Peyer's patch (tissue), 4 donors: ENCODE measurements around the gene SYT8. TPM values are rescaled to one million over a fixed set of nuclear protein-coding genes. Genes with fewer than 3 reads are reported as not detected.
"Not testable (repeated sequence)": the region's sequence is repeated elsewhere in the genome, so short reads cannot be mapped to it uniquely, and the experiment has no call there.

Experiments used
- DNase-seq, 3 donors: peaks; one replicate each; pipeline ENCODE4 v3.0.0-alpha.2; 2017 to 2019
- H3K27ac ChIP-seq, 4 donors: fragments of 200-600 bp; sonication (generic); one replicate each; pipeline ENCODE4 v1.5.1; 2016 to 2019
- H3K27me3 ChIP-seq, 2 donors: fragments of 200-600 bp; sonication (generic); one replicate each; pipeline ENCODE4 v1.5.1; 2019
- H3K36me3 ChIP-seq, 3 donors: fragments of 200-600 bp; sonication (generic); one replicate each; pipeline ENCODE4 v1.5.1; 2016 to 2019
- H3K4me1 ChIP-seq, 4 donors: fragments of 200-600 bp; sonication (generic); one replicate each; pipeline ENCODE4 v1.5.1; 2016 to 2019
- H3K4me3 ChIP-seq, 4 donors: fragments of 200-600 bp; sonication (generic); 1 replicate in 3 of 4; 2 replicates in 1 of 4; pipeline ENCODE4 v1.5.1; 2016 to 2019; ENCODE audit warnings: mild to moderate bottlenecking in 1 of 4
- H3K9me3 ChIP-seq, 4 donors: fragments of 200-600 bp; sonication (generic); one replicate each; pipeline ENCODE4 v1.5.1; 2016 to 2019; ENCODE audit warnings: mild to moderate bottlenecking in 1 of 4
- CTCF ChIP-seq, 6 experiments: fragments of 450-650 bp in 4 of 6; fragments of 200-600 bp in 2 of 6; sonication (generic) in 1 of 6; IDR thresholded peaks; one replicate each; pipeline ENCODE4 v1.5.1; 2017 to 2019; ENCODE audit warnings: antibody characterized with exemption in 6 of 6, mild to moderate bottlenecking in 3 of 6, moderate library complexity in 1 of 6
- POLR2A ChIP-seq, 2 donors: fragments of 450-650 bp; IDR thresholded peaks; one replicate each; pipeline ENCODE4 v1.5.1; 2017; ENCODE audit warnings: antibody characterized with exemption in 2 of 2, mild to moderate bottlenecking in 2 of 2, moderate library complexity in 2 of 2
- total RNA-seq, 4 donors: library from RNA; depleted of rRNA; stranded (reverse); fragments of >200 nt; gene quantifications; one replicate each; pipeline ENCODE4 v1.1.0, GENCODE V29; 2016

Gene SYT8
- total RNA-seq, 4 donors from 2014 or later = 21.3 to 57.6 (median 44.6) TPM; not detected in 1

GRCh38 chr11:1793081-1793480, 41.7 kb upstream of the SYT8 start:
- Histone ChIP-seq H3K27ac (no peak overlapping the region), H3K4me3 (no peak overlapping the region), H3K9me3 (no peaks in the 10 kb centered on the region), H3K4me1 (no peaks in the 10 kb centered on the region), H3K27me3 (no peaks in the 10 kb centered on the region), H3K36me3 (no peaks in the 10 kb centered on the region)
- DNase-seq = no peak
- TF ChIP-seq CTCF (IDR thresholded peaks at IDR 0.05) (no peak), POLR2A (IDR thresholded peaks at IDR 0.05) (no peak)

GRCh38 chr11:1796413-1797011, 38.3 kb upstream of the SYT8 start:
- peak in 1 of 3 donors; percentile 38 for DNase-seq
- TF ChIP-seq CTCF (IDR thresholded peaks at IDR 0.05) = no peak
- no peak for TF ChIP-seq POLR2A (IDR thresholded peaks at IDR 0.05)
- no peaks in the 10 kb centered on the region for H3K9me3 ChIP-seq
- no peak overlapping the region for H3K27ac ChIP-seq
- no peak overlapping the region for H3K4me3 ChIP-seq
- H3K36me3 ChIP-seq = no peaks in the 10 kb centered on the region
- H3K4me1 ChIP-seq = no peaks in the 10 kb centered on the region
- H3K27me3 ChIP-seq = no peaks in the 10 kb centered on the region

GRCh38 chr11:1797391-1798125, 37.2 kb upstream of the SYT8 start:
- Histone ChIP-seq H3K4me1 (no peaks in the 10 kb centered on the region), H3K9me3 (no peaks in the 10 kb centered on the region), H3K27ac (no peak overlapping the region), H3K36me3 (no peaks in the 10 kb centered on the region), H3K4me3 (no peak overlapping the region), H3K27me3 (no peaks in the 10 kb centered on the region)
- TF ChIP-seq CTCF (IDR thresholded peaks at IDR 0.05) = no peak
- TF ChIP-seq POLR2A (IDR thresholded peaks at IDR 0.05) = no peak
- DNase-seq = no peak

- DNase-seq = peak in 1 of 3 donors; percentile 34
- Histone ChIP-seq H3K9me3 (no peaks in the 10 kb centered on the region), H3K4me1 (no peaks in the 10 kb centered on the region), H3K36me3 (no peaks in the 10 kb centered on the region), H3K27ac (no peak overlapping the region), H3K4me3 (no peak overlapping the region), H3K27me3 (no peaks in the 10 kb centered on the region)
- TF ChIP-seq CTCF (IDR thresholded peaks at IDR 0.05) = no peak
- TF ChIP-seq POLR2A (IDR thresholded peaks at IDR 0.05) = no peak
Measured at GRCh38 chr11:1803246-1803645, 31.5 kb upstream of the SYT8 start.

GRCh38 chr11:1803835-1804519, 30.8 kb upstream of the SYT8 start:
- not testable (repeated sequence) for H3K9me3 ChIP-seq, H3K36me3 ChIP-seq, H3K27ac ChIP-seq, H3K4me3 ChIP-seq, H3K27me3 ChIP-seq, H3K4me1 ChIP-seq
- peak in 1 of 3 donors; percentile 38 for DNase-seq

GRCh38 chr11:1805525-1805924, 29.3 kb upstream of the SYT8 start:
- DNase-seq = no peak
- TF ChIP-seq POLR2A (IDR thresholded peaks at IDR 0.05) = no peak
- no peak for TF ChIP-seq CTCF (IDR thresholded peaks at IDR 0.05)
- H3K9me3 ChIP-seq = no peaks in the 10 kb centered on the region
- H3K4me3 ChIP-seq = no peak overlapping the region
- no peaks in the 10 kb centered on the region for H3K36me3 ChIP-seq
- H3K27ac ChIP-seq = no peak overlapping the region
- H3K4me1 ChIP-seq = no peaks in the 10 kb centered on the region
- no peaks in the 10 kb centered on the region for H3K27me3 ChIP-seq
